HL-60 (cell line): Measurements from ENCODE around the gene ROR2.

Experiments used
- POLR2AphosphoS5 ChIP-seq: IDR thresholded peaks from 2 replicates; pipeline ENCODE4 v1.6.1; 2012; ENCODE audit warnings: low read depth
- SPI1 ChIP-seq: IDR thresholded peaks from 2 replicates; pipeline ENCODE4 v1.6.1; 2012; ENCODE audit warnings: low read depth, mild to moderate bottlenecking, borderline replicate concordance
- TF ChIP-seq, protein P1 (sequence below): IDR thresholded peaks from one replicate; pipeline ENCODE4 v1.5.1; 2011; ENCODE audit warnings: low read length, control low read depth, inconsistent platforms; ENCODE audit not compliant: insufficient read depth

- TF ChIP-seq, protein P1, sequence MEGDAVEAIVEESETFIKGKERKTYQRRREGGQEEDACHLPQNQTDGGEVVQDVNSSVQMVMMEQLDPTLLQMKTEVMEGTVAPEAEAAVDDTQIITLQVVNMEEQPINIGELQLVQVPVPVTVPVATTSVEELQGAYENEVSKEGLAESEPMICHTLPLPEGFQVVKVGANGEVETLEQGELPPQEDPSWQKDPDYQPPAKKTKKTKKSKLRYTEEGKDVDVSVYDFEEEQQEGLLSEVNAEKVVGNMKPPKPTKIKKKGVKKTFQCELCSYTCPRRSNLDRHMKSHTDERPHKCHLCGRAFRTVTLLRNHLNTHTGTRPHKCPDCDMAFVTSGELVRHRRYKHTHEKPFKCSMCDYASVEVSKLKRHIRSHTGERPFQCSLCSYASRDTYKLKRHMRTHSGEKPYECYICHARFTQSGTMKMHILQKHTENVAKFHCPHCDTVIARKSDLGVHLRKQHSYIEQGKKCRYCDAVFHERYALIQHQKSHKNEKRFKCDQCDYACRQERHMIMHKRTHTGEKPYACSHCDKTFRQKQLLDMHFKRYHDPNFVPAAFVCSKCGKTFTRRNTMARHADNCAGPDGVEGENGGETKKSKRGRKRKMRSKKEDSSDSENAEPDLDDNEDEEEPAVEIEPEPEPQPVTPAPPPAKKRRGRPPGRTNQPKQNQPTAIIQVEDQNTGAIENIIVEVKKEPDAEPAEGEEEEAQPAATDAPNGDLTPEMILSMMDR, result no peak
- TF ChIP-seq POLR2AphosphoS5 (no peak), SPI1 (no peak)
Measured at GRCh38 chr9:91534374-91534773, 415.7 kb downstream of the ROR2 start.
